Gastrocnemius medialis (tissue), 4 donors: ENCODE data around the gene LIN52.

Experiments
- CTCF ChIP-seq, 5 experiments: fragments of 450-650 bp in 3 of 5; fragments of 200-600 bp in 2 of 5; sonication (generic) in 2 of 5; IDR thresholded peaks in 4 of 5; conservative IDR thresholded peaks in 1 of 5; 1 replicate in 4 of 5; 2 replicates in 1 of 5; pipeline ENCODE4 v1.5.1; 2016 to 2019; ENCODE audit warnings: antibody characterized with exemption in 5 of 5, mild to moderate bottlenecking in 3 of 5, moderate library complexity in 3 of 5
- POLR2A ChIP-seq, 2 donors: fragments of 450-650 bp; IDR thresholded peaks; one replicate each; pipeline ENCODE4 v1.6.1; 2017; ENCODE audit warnings: antibody characterized with exemption in 2 of 2, mild to moderate bottlenecking in 2 of 2, moderate library complexity in 2 of 2

GRCh38 chr14:74204491-74204890, 119.7 kb downstream of the LIN52 start:
- no peak for TF ChIP-seq CTCF (IDR thresholded peaks at IDR 0.05 in 4 of 5, conservative IDR thresholded peaks at IDR 0.05 in 1 of 5)
- TF ChIP-seq POLR2A (IDR thresholded peaks at IDR 0.05), result no peak
